Hematopoietic multipotent progenitor cell treated with erythropoietin and hydrocortisone succinate and interleukin-3 and kit ligand, for 15 days (in vitro differentiated cells): Measurements from ENCODE around the gene EFCAB8.

Experiments
- DNase-seq: peaks from one replicate; pipeline ENCODE4 v3.0.0-alpha.2; 2015; ENCODE audit warnings: low spot score

The EFCAB8 gene

GRCh38 chr20:32986331-32986966 lies 127.7 kb downstream of the EFCAB8 start:
- no peak for DNase-seq

- DNase-seq = no peak
These were observed 128.5 kb downstream of the EFCAB8 start for GRCh38 chr20:32987044-32987825.

GRCh38 chr20:32988008-32988407 lies 129.3 kb downstream of the EFCAB8 start:
- no peak for DNase-seq

DNA sequence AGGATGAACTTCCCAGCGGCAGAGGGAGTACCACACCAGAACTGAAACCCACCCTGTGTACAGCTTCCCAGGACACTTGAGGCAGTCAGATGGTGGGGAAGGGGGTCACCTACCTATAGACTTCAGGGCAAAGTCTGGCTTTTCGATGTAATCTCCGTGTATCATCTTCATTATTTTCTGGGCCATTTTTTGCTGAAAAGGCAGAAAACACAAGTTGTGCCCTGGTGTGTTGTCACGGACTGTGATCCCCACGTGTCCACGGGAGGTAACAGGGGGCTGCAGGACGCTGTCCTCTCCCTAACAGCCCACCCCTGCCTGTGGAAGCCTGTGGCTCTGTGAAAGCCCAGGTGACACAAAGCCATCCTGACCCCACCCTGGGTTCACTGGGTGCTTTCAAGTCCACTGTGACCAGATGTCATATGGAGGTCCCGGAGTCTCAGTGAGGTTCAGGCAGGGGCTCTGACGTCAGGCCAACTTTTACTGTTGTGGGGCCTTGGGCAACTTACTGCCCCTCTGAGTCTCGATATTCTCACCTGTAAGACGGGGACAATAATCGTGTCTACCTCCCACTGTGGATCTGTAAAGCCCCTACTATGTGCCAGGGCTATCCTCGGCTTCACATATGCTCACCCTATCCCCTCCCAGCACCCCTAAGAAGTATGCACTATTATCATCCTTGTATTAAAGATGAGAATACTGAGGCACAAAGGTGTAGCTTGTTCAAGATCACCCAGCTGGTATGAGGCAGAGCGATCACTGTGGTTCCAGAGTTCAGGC lies 131.0 kb downstream of the EFCAB8 start:
- no peak for DNase-seq

GRCh38 chr20:32990426-32990825 lies 131.7 kb downstream of the EFCAB8 start:
- no peak for DNase-seq

DNA sequence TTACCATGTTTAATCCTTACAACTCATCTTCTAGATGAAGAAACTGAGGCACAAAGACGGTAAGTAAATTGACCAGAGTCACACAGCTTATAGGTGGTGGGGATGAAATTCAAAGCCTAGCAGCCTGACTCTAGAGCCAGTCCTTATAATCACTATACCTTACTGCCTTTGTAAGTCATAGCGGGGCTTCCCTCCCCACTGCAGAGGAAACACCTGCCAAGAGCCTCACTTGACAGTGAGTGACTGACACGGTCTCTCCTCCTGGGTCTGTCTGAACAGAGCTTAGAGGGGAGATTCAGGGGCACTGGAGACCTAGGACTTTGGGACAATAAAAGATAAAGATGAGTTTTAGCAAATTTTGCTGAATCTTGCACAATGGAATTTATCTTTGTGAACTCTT lies 132.7 kb downstream of the EFCAB8 start:
- DNase-seq = no peak

DNA sequence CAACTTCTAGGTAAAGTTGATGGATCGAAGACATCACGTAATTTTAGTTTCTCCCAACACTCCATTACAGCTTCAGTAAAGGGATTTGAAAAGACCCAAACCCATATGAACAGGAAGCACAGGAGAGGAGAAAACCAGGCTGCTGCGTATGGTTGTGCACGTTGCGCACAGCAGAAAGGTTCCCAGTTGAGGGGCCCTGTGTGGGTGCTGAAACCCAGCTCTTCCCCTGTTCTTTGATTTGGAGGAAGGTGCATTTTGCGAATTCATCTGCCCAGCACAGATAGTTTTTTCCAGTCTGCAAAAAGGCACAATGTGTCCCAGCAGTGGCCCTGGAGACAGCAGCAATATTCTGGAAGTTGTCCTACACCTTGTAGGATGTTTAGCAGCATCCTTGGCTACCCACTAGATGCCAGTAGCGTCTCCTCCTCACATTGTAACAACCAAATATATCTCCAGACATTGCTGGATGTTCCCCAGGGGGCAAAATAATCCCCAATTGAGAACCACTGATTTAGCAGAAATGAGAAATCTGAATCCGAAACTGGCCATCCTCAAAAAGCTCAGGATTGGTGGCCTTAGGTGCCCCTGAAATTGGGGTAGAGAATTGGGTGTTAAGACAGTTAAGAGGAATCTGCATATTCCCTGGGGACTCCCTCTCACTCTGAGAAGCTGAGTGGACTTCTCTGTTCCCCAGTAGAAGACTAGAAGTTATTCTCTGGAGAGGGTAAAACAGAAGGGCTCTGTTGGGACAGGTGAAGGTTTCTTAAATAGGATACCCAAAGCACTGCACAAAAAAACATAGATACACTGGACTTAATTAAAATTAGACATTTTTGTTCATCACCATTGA lies 133.3 kb downstream of the EFCAB8 start:
- no peak for DNase-seq

DNA sequence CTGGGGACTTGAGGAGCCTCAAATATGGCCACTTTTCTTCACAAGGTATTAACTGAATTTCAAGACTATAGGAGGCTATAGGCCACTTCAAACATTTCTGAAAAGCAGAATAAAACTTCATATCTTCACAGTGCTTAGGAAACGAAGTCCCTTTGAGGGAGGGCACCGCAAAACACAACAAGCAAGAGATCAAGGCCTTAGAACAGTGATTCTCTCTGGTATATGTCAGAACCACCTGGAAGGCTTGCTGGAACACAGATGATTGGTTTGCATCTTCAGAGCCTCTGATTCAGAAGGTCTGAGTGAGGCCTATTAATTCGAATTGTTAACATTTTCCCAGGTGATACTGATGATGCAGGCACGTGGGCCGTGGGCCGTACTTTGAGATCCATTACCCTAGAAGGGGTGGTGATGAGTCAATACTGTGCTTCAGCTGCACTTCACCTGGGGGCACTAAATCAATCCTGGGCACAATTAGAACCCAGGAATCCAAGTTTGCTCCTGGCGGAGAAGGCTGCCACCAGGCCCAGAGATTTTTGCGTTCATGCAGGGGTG lies 134.8 kb downstream of the EFCAB8 start:
- no peak for DNase-seq

GRCh38 chr20:32995802-32996201 lies 137.1 kb downstream of the EFCAB8 start:
- DNase-seq = no peak

GRCh38 chr20:32997431-32997830 lies 138.7 kb downstream of the EFCAB8 start:
- no peak for DNase-seq

- no peak for DNase-seq
These were observed 141.0 kb downstream of the EFCAB8 start for GRCh38 chr20:32999603-33000250.

DNA sequence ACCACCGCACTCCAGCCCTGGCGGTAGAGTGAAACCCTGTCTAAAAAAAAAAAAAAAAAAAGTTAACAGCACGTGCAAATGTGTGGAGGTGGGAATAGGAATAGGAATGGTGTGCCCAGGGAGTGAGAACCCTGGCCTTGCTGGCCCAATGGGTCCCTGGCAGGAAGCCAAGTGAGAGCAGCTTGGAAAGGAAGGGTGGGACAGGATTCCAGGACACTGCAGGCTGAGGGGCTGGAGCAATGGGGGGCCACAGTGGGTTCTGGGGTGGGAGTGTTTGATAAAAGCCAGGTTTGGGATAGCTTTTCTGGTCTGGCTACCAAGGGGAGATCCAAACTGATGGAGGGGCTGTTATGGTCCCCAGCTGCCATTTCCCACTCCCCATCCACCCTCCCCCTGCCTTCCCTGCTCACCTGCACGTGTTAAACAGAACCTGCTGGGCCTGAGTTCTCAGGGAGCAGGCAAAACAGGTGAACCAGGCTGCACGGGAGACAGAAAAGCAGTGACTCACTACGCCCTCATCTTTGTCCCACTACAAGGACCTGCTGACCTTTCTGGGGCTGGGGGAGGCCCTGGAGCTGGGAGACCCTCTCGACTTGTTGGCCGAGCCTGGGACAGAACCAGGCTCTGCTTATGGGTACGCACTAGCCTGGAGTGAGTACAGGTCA lies 142.2 kb downstream of the EFCAB8 start:
- no peak for DNase-seq

- DNase-seq = no peak
These were observed 143.5 kb downstream of the EFCAB8 start for GRCh38 chr20:33002087-33002808.

GRCh38 chr20:33004141-33004751 lies 145.5 kb downstream of the EFCAB8 start, which contains the start of gene SUN5:
Gene SUN5, minus strand, starts transcription at chr20:33004433. Its CDS starts 93 bp downstream, at chr20:33004340.
- DNase-seq = no peak

DNA sequence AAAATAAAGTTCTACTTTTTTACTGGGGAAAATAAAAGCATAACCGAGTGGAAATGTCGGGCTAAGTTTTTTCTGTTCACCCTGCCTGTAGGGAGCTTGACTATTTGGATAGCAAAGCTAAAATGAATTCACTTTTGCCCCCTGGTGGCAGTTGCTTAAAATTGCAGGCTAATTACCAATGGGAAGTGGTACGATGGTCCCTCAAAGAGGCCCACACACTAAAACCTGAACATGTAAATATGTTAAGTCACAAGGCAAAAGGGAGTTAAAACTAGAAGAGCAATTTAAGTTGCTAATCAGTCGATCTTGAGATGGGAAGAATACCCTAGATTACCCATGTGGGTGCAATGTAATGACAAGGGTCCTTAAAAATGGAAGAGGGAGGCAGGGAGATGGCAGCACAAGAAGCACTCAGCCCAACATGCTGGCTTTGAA lies 146.4 kb downstream of the EFCAB8 start:
- DNase-seq = peak; percentile 29

- no peak for DNase-seq
These were observed 147.4 kb downstream of the EFCAB8 start for GRCh38 chr20:33005908-33006775.

- no peak for DNase-seq
These were observed 148.2 kb downstream of the EFCAB8 start for GRCh38 chr20:33006776-33007375.
